HG02852 (cell line): ENCODE results near the gene NPIPA8.
"Not testable (repeated sequence)": the region's sequence is repeated elsewhere in the genome, so short reads cannot be mapped to it uniquely, and the experiment has no call there.

Source experiments
- ATAC-seq: cut with Tn5 transposase; IDR thresholded peaks from one replicate; pipeline ENCODE4 v1.9.1; 2021; ENCODE audit warnings: mild to moderate bottlenecking, moderate library complexity; ENCODE audit not compliant: unreplicated experiment

Gene NPIPA8

GRCh38 chr16:18336636-18337035 is at the start of gene NPIPA8:
Gene NPIPA8 (minus strand): TSS chr16:18336736. CDS start chr16:18332662, 4,074 bp downstream.
- ATAC-seq = not testable (repeated sequence)

GRCh38 chr16:18385285-18385684 is 48.7 kb upstream of the NPIPA8 start:
- not testable (repeated sequence) for ATAC-seq

GRCh38 chr16:18384869-18385268 is 48.3 kb upstream of the NPIPA8 start:
- not testable (repeated sequence) for ATAC-seq

GRCh38 chr16:18384098-18384636 is 47.6 kb upstream of the NPIPA8 start:
- not testable (repeated sequence) for ATAC-seq

- not testable (repeated sequence) for ATAC-seq
These were observed 46.2 kb upstream of the NPIPA8 start for GRCh38 chr16:18382696-18383095.

GRCh38 chr16:18347742-18348141 is 11.2 kb upstream of the NPIPA8 start:
- ATAC-seq = not testable (repeated sequence)

- ATAC-seq = not testable (repeated sequence)
These were observed 10.5 kb upstream of the NPIPA8 start for GRCh38 chr16:18346993-18347392.

- not testable (repeated sequence) for ATAC-seq
These were observed 8.1 kb upstream of the NPIPA8 start for GRCh38 chr16:18344634-18345033.

GRCh38 chr16:18341986-18342385 is 5.5 kb upstream of the NPIPA8 start:
- not testable (repeated sequence) for ATAC-seq

- ATAC-seq = not testable (repeated sequence)
These were observed 5.0 kb upstream of the NPIPA8 start for GRCh38 chr16:18341417-18341960.

GRCh38 chr16:18339210-18339609 is 2.7 kb upstream of the NPIPA8 start:
- not testable (repeated sequence) for ATAC-seq

GRCh38 chr16:18311811-18312210 is 24.7 kb downstream of the NPIPA8 start:
- not testable (repeated sequence) for ATAC-seq

GRCh38 chr16:18309159-18309558 is 27.4 kb downstream of the NPIPA8 start:
- not testable (repeated sequence) for ATAC-seq

GRCh38 chr16:18307241-18307640 is 29.3 kb downstream of the NPIPA8 start:
- ATAC-seq = not testable (repeated sequence)

GRCh38 chr16:18306066-18306465 is 30.5 kb downstream of the NPIPA8 start:
- not testable (repeated sequence) for ATAC-seq

GRCh38 chr16:18303059-18303706 is 33.4 kb downstream of the NPIPA8 start:
- ATAC-seq = not testable (repeated sequence)

GRCh38 chr16:18297714-18298113 is 38.8 kb downstream of the NPIPA8 start:
- not testable (repeated sequence) for ATAC-seq

GRCh38 chr16:18296931-18297330 is 39.6 kb downstream of the NPIPA8 start:
- ATAC-seq = not testable (repeated sequence)

GRCh38 chr16:18294371-18294770 is 42.2 kb downstream of the NPIPA8 start:
- ATAC-seq = not testable (repeated sequence)

- not testable (repeated sequence) for ATAC-seq
These were observed 43.1 kb downstream of the NPIPA8 start for GRCh38 chr16:18293337-18293956.

GRCh38 chr16:18290959-18291358 is 45.6 kb downstream of the NPIPA8 start:
- not testable (repeated sequence) for ATAC-seq

GRCh38 chr16:18286342-18286741 is 50.2 kb downstream of the NPIPA8 start:
- not testable (repeated sequence) for ATAC-seq
